Smooth muscle cell (in vitro differentiated cells): ENCODE measurements around the gene DMRTA2. TPM values are rescaled to one million over a fixed set of nuclear protein-coding genes. Genes with fewer than 3 reads are reported as not detected.
"Not testable (repeated sequence)": the region's sequence is repeated elsewhere in the genome, so short reads cannot be mapped to it uniquely, and the experiment has no call there.

Experiments
- DNase-seq: peaks from one replicate; lab custom pipeline; 2025; ENCODE audit not compliant: unreplicated experiment; lab: John Stamatoyannopoulos, UW
- H2AFZ ChIP-seq: fragments of 200-600 bp; sonication (generic); 2 replicates; pipeline ENCODE4 v1.6.0; 2016; ENCODE audit warnings: antibody characterized with exemption, low read depth, mild to moderate bottlenecking
- H3F3A ChIP-seq: fragments of 200-600 bp; sonication (generic); 2 replicates; pipeline ENCODE4 v1.6.0; 2017; ENCODE audit warnings: antibody characterized with exemption, low read depth
- H3K27ac ChIP-seq: fragments of 200-600 bp; sonication (generic); 2 replicates; pipeline ENCODE4 v1.5.1; 2016; ENCODE audit warnings: low read depth, mild to moderate bottlenecking
- H3K27me3 ChIP-seq: fragments of 200-600 bp; sonication (generic); 2 replicates; pipeline ENCODE4 v1.6.1; 2016; ENCODE audit warnings: low read depth, mild to moderate bottlenecking
- H3K36me3 ChIP-seq: fragments of 200-600 bp; sonication (generic); 2 replicates; pipeline ENCODE4 v1.5.1; 2016; ENCODE audit warnings: low read depth
- H3K4me1 ChIP-seq: fragments of 200-600 bp; sonication (generic); 2 replicates; pipeline ENCODE4 v1.5.1; 2016; ENCODE audit warnings: low read depth
- H3K4me2 ChIP-seq: fragments of 200-600 bp; sonication (generic); 2 replicates; pipeline ENCODE4 v1.6.0; 2016; ENCODE audit warnings: mild to moderate bottlenecking
- H3K4me3 ChIP-seq: fragments of 200-600 bp; sonication (generic); 2 replicates; pipeline ENCODE4 v1.5.1; 2016; ENCODE audit warnings: mild to moderate bottlenecking
- H3K79me2 ChIP-seq: fragments of 200-600 bp; sonication (generic); 2 replicates; pipeline ENCODE4 v1.6.0; 2016; ENCODE audit warnings: low read depth, mild to moderate bottlenecking
- H3K9ac ChIP-seq: fragments of 200-600 bp; sonication (generic); 2 replicates; pipeline ENCODE4 v1.6.0; 2016; ENCODE audit warnings: low read depth
- H3K9me3 ChIP-seq: fragments of 200-600 bp; sonication (generic); replicated peaks from 2 replicates; pipeline ENCODE4 v1.5.1; 2016; ENCODE audit warnings: low read depth
- H4K20me1 ChIP-seq: fragments of 200-600 bp; sonication (generic); 2 replicates; pipeline ENCODE4 v1.6.0; 2016; ENCODE audit warnings: low read depth
- WGBS: methylation state at CpG from one replicate; pipeline ENCODE4 v1.1.7; 2016; ENCODE audit warnings: low lambda C conversion rate; 5-methylcytosine and 5-hydroxymethylcytosine counted together
- polyA plus RNA-seq: library from polyadenylated mRNA; unstranded; fragments of >200 nt; fragmentation: Nextera tagmentation; extraction: Ambion mirVana; gene quantifications from 2 replicates; pipeline ENCODE4 v1.2.1, GENCODE V29; 2016
- total RNA-seq: library from RNA; depleted of rRNA; stranded (reverse); fragments of >200 nt; gene quantifications from 2 replicates; pipeline ENCODE4 v1.2.3, GENCODE V29; 2014
- TF ChIP-seq, protein P1 (sequence below): fragments of 200-600 bp; sonication (generic); IDR thresholded peaks from 2 replicates; pipeline ENCODE4 v1.5.1; 2017; ENCODE audit warnings: borderline replicate concordance, mild to moderate bottlenecking, antibody characterized with exemption; ENCODE audit not compliant: insufficient read depth, poor library complexity, severe bottlenecking

Gene DMRTA2
- total and polyA plus RNA-seq, 2 experiments from 2014 or later = 0.04 TPM; not detected in 1

DNA sequence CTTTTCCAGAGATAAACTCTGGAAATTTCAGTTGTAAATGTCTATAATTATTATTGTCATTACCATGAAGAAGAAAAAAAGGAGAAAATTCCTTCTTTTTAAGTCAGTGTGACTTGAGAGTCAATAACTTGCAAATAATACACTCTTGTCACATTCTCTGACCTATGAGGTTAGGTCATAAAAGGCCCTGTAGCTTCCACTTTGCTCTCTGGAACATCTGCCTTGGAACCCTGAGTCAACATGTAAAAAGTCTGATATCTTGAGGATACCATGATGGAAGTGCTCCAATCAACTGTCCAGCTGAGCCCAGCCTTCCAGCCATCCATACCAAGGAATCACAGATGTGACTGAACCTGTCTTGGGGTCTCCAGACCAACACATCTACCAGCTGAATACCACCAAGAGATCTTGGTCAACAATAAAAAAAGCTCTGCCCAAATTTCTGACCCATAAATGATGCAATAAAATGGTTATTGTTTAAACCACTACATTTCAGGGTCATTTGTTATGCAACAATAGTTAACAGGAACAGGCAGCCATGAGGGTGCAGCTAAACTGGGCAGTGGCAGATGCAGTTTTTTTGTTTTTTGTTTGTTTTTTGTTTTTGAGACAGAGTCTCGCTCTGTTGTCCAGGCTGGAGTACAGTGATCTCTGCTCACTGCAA is 10.3 kb downstream of the DMRTA2 start:
- Histone ChIP-seq H3K9ac (no peak overlapping the region), H3K27me3 (peaks cover 96% of the 10 kb centered on the region), H3K4me3 (no peak overlapping the region), H3K27ac (no peak overlapping the region), H3K36me3 (no peaks in the 10 kb centered on the region), H3K79me2 (no peaks in the 10 kb centered on the region), H2AFZ (no peak overlapping the region), H3K4me1 (peaks cover 5% of the 10 kb centered on the region), H3K9me3 (no peaks in the 10 kb centered on the region), H4K20me1 (no peaks in the 10 kb centered on the region), H3F3A (no peaks in the 10 kb centered on the region), H3K4me2 (no peak overlapping the region)
- TF ChIP-seq, protein P1, sequence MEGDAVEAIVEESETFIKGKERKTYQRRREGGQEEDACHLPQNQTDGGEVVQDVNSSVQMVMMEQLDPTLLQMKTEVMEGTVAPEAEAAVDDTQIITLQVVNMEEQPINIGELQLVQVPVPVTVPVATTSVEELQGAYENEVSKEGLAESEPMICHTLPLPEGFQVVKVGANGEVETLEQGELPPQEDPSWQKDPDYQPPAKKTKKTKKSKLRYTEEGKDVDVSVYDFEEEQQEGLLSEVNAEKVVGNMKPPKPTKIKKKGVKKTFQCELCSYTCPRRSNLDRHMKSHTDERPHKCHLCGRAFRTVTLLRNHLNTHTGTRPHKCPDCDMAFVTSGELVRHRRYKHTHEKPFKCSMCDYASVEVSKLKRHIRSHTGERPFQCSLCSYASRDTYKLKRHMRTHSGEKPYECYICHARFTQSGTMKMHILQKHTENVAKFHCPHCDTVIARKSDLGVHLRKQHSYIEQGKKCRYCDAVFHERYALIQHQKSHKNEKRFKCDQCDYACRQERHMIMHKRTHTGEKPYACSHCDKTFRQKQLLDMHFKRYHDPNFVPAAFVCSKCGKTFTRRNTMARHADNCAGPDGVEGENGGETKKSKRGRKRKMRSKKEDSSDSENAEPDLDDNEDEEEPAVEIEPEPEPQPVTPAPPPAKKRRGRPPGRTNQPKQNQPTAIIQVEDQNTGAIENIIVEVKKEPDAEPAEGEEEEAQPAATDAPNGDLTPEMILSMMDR = no peak
- WGBS = 82% methylated on average over 1 of the region's 1 CpG
- DNase-seq = no peak

DNA sequence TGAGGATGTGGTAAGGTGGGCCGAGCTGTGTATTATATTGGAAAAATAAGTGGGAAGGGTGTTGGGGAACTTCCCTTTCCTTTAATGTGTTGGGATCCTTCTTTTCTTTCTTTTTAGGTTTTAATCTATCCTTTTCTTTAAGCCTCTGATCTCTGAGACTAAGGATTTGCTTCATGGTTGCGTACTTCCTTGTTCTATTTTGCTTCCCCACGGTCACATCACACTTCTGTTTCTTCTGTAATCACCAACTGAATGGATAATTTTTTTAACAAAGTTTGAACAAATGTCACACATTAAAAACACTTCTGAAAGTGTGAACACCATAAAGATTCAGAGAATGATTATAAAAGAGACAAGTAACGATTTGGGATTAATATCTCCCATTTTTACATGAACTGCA is 17.4 kb downstream of the DMRTA2 start:
- Histone ChIP-seq H4K20me1 (no peaks in the 10 kb centered on the region), H3K4me2 (no peak overlapping the region), H3K4me3 (no peak overlapping the region), H3K27me3 (peaks cover 55% of the 10 kb centered on the region), H3K9ac (no peak overlapping the region), H3F3A (no peaks in the 10 kb centered on the region), H3K79me2 (no peaks in the 10 kb centered on the region), H3K27ac (no peak overlapping the region), H2AFZ (no peak overlapping the region), H3K4me1 (no peaks in the 10 kb centered on the region), H3K36me3 (no peaks in the 10 kb centered on the region), H3K9me3 (no peaks in the 10 kb centered on the region)
- 78% methylated on average over 4 of the region's 4 CpGs for WGBS
- TF ChIP-seq, protein P1 = no peak
- no peak for DNase-seq

DNA sequence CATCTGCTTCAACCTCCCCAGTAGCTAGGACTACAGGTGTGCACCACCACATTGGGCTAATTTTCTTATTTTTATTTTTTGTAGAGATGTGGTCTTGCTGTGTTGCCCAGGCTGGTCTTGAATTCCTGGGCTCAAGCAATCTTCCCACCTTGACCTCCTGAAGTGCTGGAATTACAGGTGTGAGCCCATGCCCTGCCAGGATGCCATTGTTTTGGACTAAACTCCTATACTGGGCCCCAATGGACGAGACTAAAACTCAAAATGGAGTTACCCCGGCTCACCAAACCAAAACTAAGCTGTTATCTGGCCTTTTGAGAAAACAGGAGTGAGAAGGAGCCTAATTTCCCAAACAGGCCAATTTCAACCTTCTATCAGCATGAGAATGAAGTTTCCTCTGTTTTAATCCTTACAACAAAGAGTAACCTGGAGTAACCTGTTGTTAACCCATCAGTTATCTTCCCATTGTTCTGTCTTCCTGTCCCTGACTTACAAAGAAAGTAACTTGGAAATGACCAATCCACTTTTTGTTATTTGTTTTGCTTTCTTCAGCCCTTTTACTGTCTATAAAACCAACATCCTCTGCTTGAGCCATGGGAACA is 29.6 kb downstream of the DMRTA2 start:
- WGBS = 69% methylated on average over 2 of the region's 2 CpGs

DNA sequence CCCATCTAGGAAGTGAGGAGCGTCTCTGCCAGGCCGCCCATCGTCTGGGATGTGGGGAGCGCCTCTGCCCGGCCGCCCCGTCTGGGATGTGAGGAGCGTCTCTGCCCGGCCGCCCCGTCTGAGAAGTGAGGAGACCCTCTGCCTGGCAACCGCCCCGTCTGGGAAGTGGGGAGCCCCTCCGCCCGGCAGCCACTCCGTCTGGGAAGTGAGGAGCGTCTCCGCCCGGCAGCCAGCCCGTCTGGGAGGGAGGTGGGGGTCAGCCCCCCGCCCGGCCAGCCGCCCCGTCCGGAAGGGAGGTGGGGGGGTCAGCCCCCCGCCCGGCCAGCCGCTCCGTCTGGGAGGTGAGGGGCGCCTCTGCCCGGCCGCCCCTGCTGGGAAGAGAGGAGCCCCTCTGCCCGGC is 41.7 kb downstream of the DMRTA2 start:
- H3K27ac ChIP-seq, H3K9ac ChIP-seq, H3K79me2 ChIP-seq, H3K4me2 ChIP-seq, DNase-seq, H3K4me3 ChIP-seq, H4K20me1 ChIP-seq, H3F3A ChIP-seq, H3K4me1 ChIP-seq, H3K27me3 ChIP-seq, H2AFZ ChIP-seq, H3K36me3 ChIP-seq, H3K9me3 ChIP-seq: not testable (repeated sequence)
- WGBS = 96% methylated on average over 10 of the region's 33 CpGs

More for the DNA sequence above, 29.6 kb downstream of the DMRTA2 start:
- DNase-seq = no peak
- Histone ChIP-seq H3K4me3 (no peak overlapping the region), H3K4me2 (no peak overlapping the region), H3K27ac (no peak overlapping the region), H3K9ac (no peak overlapping the region), H3K36me3 (no peaks in the 10 kb centered on the region), H3K79me2 (no peaks in the 10 kb centered on the region), H3K9me3 (no peaks in the 10 kb centered on the region), H3K4me1 (no peaks in the 10 kb centered on the region), H3F3A (no peaks in the 10 kb centered on the region), H4K20me1 (no peaks in the 10 kb centered on the region), H2AFZ (no peak overlapping the region), H3K27me3 (no peaks in the 10 kb centered on the region)
- TF ChIP-seq, protein P1 = no peak
